ENCODE data around the gene SLC2A10.
A peak's percentile ranks its signal among the peaks of the same experiment; 100 is the strongest.

Gene SLC2A10

GRCh38 chr20:46678516-46678915 is 30.9 kb upstream of the SLC2A10 start:
- H3K36me3 ChIP-seq (ENCODE audit: insufficient read depth, low read length): peaks cover 6% of the 10 kb centered on the region; the same call in 1 of the 2 replicates
- H3K9me2 ChIP-seq (replicated peaks; ENCODE audit: low read depth, low read length): no peaks in the 10 kb centered on the region
- H3K4me1 ChIP-seq (ENCODE audit: insufficient read depth, low read length, poor library complexity, severe bottlenecking): peaks cover 5% of the 10 kb centered on the region
- no peak overlapping the region for H2AFZ ChIP-seq (ENCODE audit: low read length)
- no peaks in the 10 kb centered on the region for H3K27me3 ChIP-seq (ENCODE audit: insufficient read depth, low read length, poor library complexity, severe bottlenecking)
- H4K20me1 ChIP-seq (ENCODE audit: insufficient read depth, low read length, poor library complexity, severe bottlenecking): peaks cover 9% of the 10 kb centered on the region
- peaks cover 10% of the 10 kb centered on the region for H3K79me2 ChIP-seq (ENCODE audit: insufficient read depth, low read length)
- H3K4me2 ChIP-seq (ENCODE audit: low read depth, low read length, poor library complexity, severe bottlenecking): no peak overlapping the region
- H3K9ac ChIP-seq (ENCODE audit: low read depth, low read length, poor library complexity, severe bottlenecking): no peak overlapping the region
- no peaks in the 10 kb centered on the region for H3F3A ChIP-seq (ENCODE audit: low read depth)
- no peak overlapping the region for H3K4me3 ChIP-seq (ENCODE audit: low read length, poor library complexity, severe bottlenecking)
- TF ChIP-seq CTCF (conservative IDR thresholded peaks at IDR 0.05; ENCODE audit: low read length) (no peak), EZH2phosphoT487 (IDR thresholded peaks at IDR 0.05; ENCODE audit: borderline replicate concordance) (no peak)
- no peaks in the 10 kb centered on the region for H3K9me3 ChIP-seq (ENCODE audit: insufficient read depth, low read depth, low read length)

- TF ChIP-seq EZH2phosphoT487 (IDR thresholded peaks at IDR 0.05; ENCODE audit: borderline replicate concordance) (no peak), CTCF (conservative IDR thresholded peaks at IDR 0.05; ENCODE audit: low read length) (no peak)
- peaks cover 12% of the 10 kb centered on the region for H3K4me1 ChIP-seq (ENCODE audit: insufficient read depth, low read length, poor library complexity, severe bottlenecking)
- H3K9me2 ChIP-seq (replicated peaks; ENCODE audit: low read depth, low read length): no peaks in the 10 kb centered on the region
- H3K79me2 ChIP-seq (ENCODE audit: insufficient read depth, low read length): peaks cover 32% of the 10 kb centered on the region
- H3K27me3 ChIP-seq (ENCODE audit: insufficient read depth, low read length, poor library complexity, severe bottlenecking): no peaks in the 10 kb centered on the region
- peaks cover 30% of the 10 kb centered on the region for H4K20me1 ChIP-seq (ENCODE audit: insufficient read depth, low read length, poor library complexity, severe bottlenecking)
- no peak overlapping the region for H3K4me3 ChIP-seq (ENCODE audit: low read length, poor library complexity, severe bottlenecking)
- no peaks in the 10 kb centered on the region for H3F3A ChIP-seq (ENCODE audit: low read depth)
- H3K36me3 ChIP-seq (ENCODE audit: insufficient read depth, low read length): peaks cover 10% of the 10 kb centered on the region; the same call in 1 of the 2 replicates
- no peak overlapping the region for H3K4me2 ChIP-seq (ENCODE audit: low read depth, low read length, poor library complexity, severe bottlenecking)
- H3K9ac ChIP-seq (ENCODE audit: low read depth, low read length, poor library complexity, severe bottlenecking): no peak overlapping the region
- no peaks in the 10 kb centered on the region for H3K9me3 ChIP-seq (ENCODE audit: insufficient read depth, low read depth, low read length)
- H2AFZ ChIP-seq (ENCODE audit: low read length): no peak overlapping the region
Measured at GRCh38 chr20:46680684-46681031, 28.8 kb upstream of the SLC2A10 start.

- Histone ChIP-seq H3K9ac (ENCODE audit: low read depth, low read length, poor library complexity, severe bottlenecking) (no peak overlapping the region), H3K36me3 (ENCODE audit: insufficient read depth, low read length) (peaks cover 10% of the 10 kb centered on the region; the same call in 1 of the 2 replicates), H3K4me3 (ENCODE audit: low read length, poor library complexity, severe bottlenecking) (no peak overlapping the region), H4K20me1 (ENCODE audit: insufficient read depth, low read length, poor library complexity, severe bottlenecking) (peaks cover 36% of the 10 kb centered on the region), H3K79me2 (ENCODE audit: insufficient read depth, low read length) (peaks cover 37% of the 10 kb centered on the region), H2AFZ (ENCODE audit: low read length) (no peak overlapping the region), H3K27me3 (ENCODE audit: insufficient read depth, low read length, poor library complexity, severe bottlenecking) (no peaks in the 10 kb centered on the region), H3K4me2 (ENCODE audit: low read depth, low read length, poor library complexity, severe bottlenecking) (peak overlapping the region; percentile 19), H3K9me3 (ENCODE audit: insufficient read depth, low read depth, low read length) (no peaks in the 10 kb centered on the region), H3K9me2 (replicated peaks; ENCODE audit: low read depth, low read length) (no peaks in the 10 kb centered on the region), H3K4me1 (ENCODE audit: insufficient read depth, low read length, poor library complexity, severe bottlenecking) (peaks cover 17% of the 10 kb centered on the region), H3F3A (ENCODE audit: low read depth) (no peaks in the 10 kb centered on the region)
- TF ChIP-seq EZH2phosphoT487 (IDR thresholded peaks at IDR 0.05; ENCODE audit: borderline replicate concordance) (no peak), CTCF (conservative IDR thresholded peaks at IDR 0.05; ENCODE audit: low read length) (peak; percentile 91)
Measured at GRCh38 chr20:46681032-46681854, 28.2 kb upstream of the SLC2A10 start.

Data from Loucy (cell line).